Ishikawa (cell line): ENCODE data around the gene TPK1.

Experiments used
- CEBPB ChIP-seq: IDR thresholded peaks from 2 replicates; pipeline ENCODE4 v1.6.1; 2012
- CREB1 ChIP-seq: IDR thresholded peaks from 2 replicates; pipeline ENCODE4 v1.6.1; 2012; ENCODE audit warnings: low read depth
- EGR1 ChIP-seq: IDR thresholded peaks from 2 replicates; pipeline ENCODE4 v1.6.1; 2012
- EP300 ChIP-seq: IDR thresholded peaks from 2 replicates; pipeline ENCODE4 v1.6.1; 2012; ENCODE audit warnings: borderline replicate concordance
- FOXM1 ChIP-seq: IDR thresholded peaks from 2 replicates; pipeline ENCODE4 v1.6.1; 2012; ENCODE audit warnings: low read depth, borderline replicate concordance
- MAX ChIP-seq: IDR thresholded peaks from 2 replicates; pipeline ENCODE4 v1.6.1; 2012
- NFIC ChIP-seq: IDR thresholded peaks from 2 replicates; pipeline ENCODE4 v1.6.1; 2012
- RAD21 ChIP-seq: IDR thresholded peaks from 2 replicates; pipeline ENCODE4 v1.6.1; 2012; ENCODE audit warnings: low read depth
- REST ChIP-seq: IDR thresholded peaks from 2 replicates; pipeline ENCODE4 v1.6.1; 2012; ENCODE audit warnings: low read depth, mild to moderate bottlenecking
- TAF1 ChIP-seq: IDR thresholded peaks from 2 replicates; pipeline ENCODE4 v1.6.1; 2012; ENCODE audit warnings: low read depth, mild to moderate bottlenecking
- TCF12 ChIP-seq: IDR thresholded peaks from 2 replicates; pipeline ENCODE4 v1.6.1; 2012; ENCODE audit warnings: low read depth
- TEAD4 ChIP-seq: IDR thresholded peaks from 2 replicates; pipeline ENCODE4 v1.6.1; 2012
- USF1 ChIP-seq: IDR thresholded peaks from 2 replicates; pipeline ENCODE4 v1.6.1; 2012
- YY1 ChIP-seq: IDR thresholded peaks from 2 replicates; pipeline ENCODE4 v1.6.1; 2012; ENCODE audit warnings: low read depth
- ZBTB7A ChIP-seq: IDR thresholded peaks from 2 replicates; pipeline ENCODE4 v1.6.1; 2012; ENCODE audit warnings: low read depth

The TPK1 gene

GRCh38 chr7:144519925-144520324 lies 315.9 kb downstream of the TPK1 start:
- TF ChIP-seq CEBPB (no peak), REST (no peak), EGR1 (no peak), CREB1 (no peak), USF1 (no peak)

GRCh38 chr7:144518360-144518759 lies 317.5 kb downstream of the TPK1 start:
- TF ChIP-seq FOXM1 (no peak), REST (no peak), TAF1 (no peak), EP300 (no peak), ZBTB7A (no peak), CREB1 (no peak), NFIC (no peak), CEBPB (no peak), YY1 (no peak), USF1 (no peak), TEAD4 (no peak), TCF12 (no peak), MAX (no peak), RAD21 (no peak)

- no peak for TF ChIP-seq USF1
Observed at GRCh38 chr7:144517749-144518148, 318.1 kb downstream of the TPK1 start.

- TF ChIP-seq TAF1: no peak
- TF ChIP-seq CEBPB: no peak
- TF ChIP-seq TEAD4: no peak
- no peak for TF ChIP-seq REST
- no peak for TF ChIP-seq MAX
- no peak for TF ChIP-seq USF1
- TF ChIP-seq CREB1: no peak
- TF ChIP-seq RAD21: no peak
- no peak for TF ChIP-seq FOXM1
- TF ChIP-seq TCF12: no peak
- TF ChIP-seq EP300: no peak
- TF ChIP-seq YY1: no peak
- no peak for TF ChIP-seq ZBTB7A
- TF ChIP-seq NFIC: no peak
- TF ChIP-seq EGR1: no peak
Observed at GRCh38 chr7:144516729-144517525, 318.9 kb downstream of the TPK1 start.
